Esophagus squamous epithelium (tissue), 5 donors: ENCODE measurements around the gene BLOC1S3. TPM values are rescaled to one million over a fixed set of nuclear protein-coding genes. Genes with fewer than 3 reads are reported as not detected.

ENCODE experiments used
- DNase-seq: peaks from one replicate; lab custom pipeline; 2025; lab: John Stamatoyannopoulos, UW
- H3K27ac ChIP-seq, 4 donors: fragments of 200-600 bp; sonication (generic); one replicate each; pipeline ENCODE4 v1.5.1; 2016 to 2019; ENCODE audit warnings: mild to moderate bottlenecking in 1 of 4
- H3K27me3 ChIP-seq, 4 donors: fragments of 200-600 bp; sonication (generic); 1 replicate in 3 of 4; 2 replicates in 1 of 4; pipeline versions ENCODE4 v1.5.1 to v1.6.0; 2017 to 2021; ENCODE audit warnings: antibody characterized with exemption in 1 of 4
- H3K36me3 ChIP-seq, 3 donors: fragments of 200-600 bp; sonication (generic); one replicate each; pipeline ENCODE4 v1.5.1; 2016 to 2019
- H3K4me1 ChIP-seq, 3 donors: fragments of 200-600 bp; sonication (generic); one replicate each; pipeline ENCODE4 v1.5.1; 2017 to 2019
- H3K4me3 ChIP-seq, 4 donors: fragments of 200-600 bp; sonication (generic); 1 replicate in 3 of 4; 2 replicates in 1 of 4; pipeline ENCODE4 v1.5.1; 2016 to 2019; ENCODE audit warnings: mild to moderate bottlenecking in 2 of 4, moderate library complexity in 1 of 4
- H3K9me3 ChIP-seq, 3 donors: fragments of 200-600 bp; sonication (generic); one replicate each; pipeline ENCODE4 v1.5.1; 2016 to 2019
- CTCF ChIP-seq, 6 experiments: fragments of 450-650 bp in 4 of 6; fragments of 200-600 bp in 2 of 6; sonication (generic) in 2 of 6; IDR thresholded peaks; one replicate each; pipeline ENCODE4 v1.5.1; 2016 to 2019; ENCODE audit warnings: antibody characterized with exemption in 6 of 6, mild to moderate bottlenecking in 4 of 6, moderate library complexity in 4 of 6
- POLR2A ChIP-seq, 4 donors: fragments of 450-650 bp; IDR thresholded peaks; one replicate each; pipeline ENCODE4 v1.6.1; 2017; ENCODE audit warnings: antibody characterized with exemption in 4 of 4, mild to moderate bottlenecking in 4 of 4, moderate library complexity in 3 of 4
- WGBS, 2 donors: methylation state at CpG; one replicate each; pipeline ENCODE4 v1.1.5; 2018; 5-methylcytosine and 5-hydroxymethylcytosine counted together
- intact Hi-C: fragments of 100-400 bp; cut with DNase I; formaldehyde crosslinking; loops from one replicate; pipeline ENCODE4 v1.15.0; 2022
- total RNA-seq, 4 donors: library from RNA; depleted of rRNA; stranded (reverse); fragments of >200 nt; gene quantifications; one replicate each; pipeline ENCODE4 v1.1.0, GENCODE V29; 2016
- donor health status: DM: yes; HTN: yes; CAD: no.

BLOC1S3 gene
- total RNA-seq, 4 donors from 2014 or later = 7.9 to 18.4 (median 10.4) TPM

- DNase-seq = no peak
- 61 to 64% methylated on average over 3 to 7 of the region's 11 CpGs for WGBS, 2 donors
- Histone ChIP-seq H3K9me3 (no peaks in the 10 kb centered on the region), H3K4me3 (no peak overlapping the region), H3K27ac (no peak overlapping the region), H3K4me1 (peaks cover 0 to 20% (median 0%) of the 10 kb centered on the region in 3 donors), H3K27me3 (no peaks in the 10 kb centered on the region), H3K36me3 (peaks cover 11 to 41% (median 11%) of the 10 kb centered on the region in 3 donors)
- intact Hi-C loops = no loop called here
- TF ChIP-seq CTCF (IDR thresholded peaks at IDR 0.05) = no peak
- TF ChIP-seq POLR2A (IDR thresholded peaks at IDR 0.05) = no peak
Measured at GRCh38 chr19:45138303-45138751, 40.3 kb upstream of the BLOC1S3 start.

- Histone ChIP-seq H3K9me3 (no peaks in the 10 kb centered on the region), H3K4me1 (peaks cover 0 to 20% (median 0%) of the 10 kb centered on the region in 3 donors), H3K4me3 (no peak overlapping the region), H3K27me3 (no peaks in the 10 kb centered on the region), H3K36me3 (peaks cover 11 to 53% (median 11%) of the 10 kb centered on the region in 3 donors), H3K27ac (no peak overlapping the region)
- TF ChIP-seq POLR2A (IDR thresholded peaks at IDR 0.05) (no peak), CTCF (IDR thresholded peaks at IDR 0.05) (no peak)
- no peak for DNase-seq
- 89 to 90% methylated on average over 10 to 14 of the region's 24 CpGs for WGBS, 2 donors
- intact Hi-C loops = no loop called here
Measured at GRCh38 chr19:45139286-45140143, 39.1 kb upstream of the BLOC1S3 start.

GRCh38 chr19:45140144-45140503, 38.5 kb upstream of the BLOC1S3 start:
- TF ChIP-seq CTCF (IDR thresholded peaks at IDR 0.05) = no peak
- TF ChIP-seq POLR2A (IDR thresholded peaks at IDR 0.05) = no peak
- intact Hi-C loops = no loop called here
- WGBS, 2 donors = 40 to 60% methylated on average over 1 of the region's 8 CpGs
- Histone ChIP-seq H3K27ac (no peak overlapping the region), H3K36me3 (peaks cover 13 to 54% (median 17%) of the 10 kb centered on the region in 3 donors), H3K9me3 (no peaks in the 10 kb centered on the region), H3K4me1 (peaks cover 0 to 20% (median 0%) of the 10 kb centered on the region in 3 donors), H3K27me3 (no peaks in the 10 kb centered on the region), H3K4me3 (no peak overlapping the region)
- no peak for DNase-seq

GRCh38 chr19:45140533-45140932, 38.1 kb upstream of the BLOC1S3 start:
- no peaks in the 10 kb centered on the region for H3K9me3 ChIP-seq
- peaks cover 17 to 55% (median 21%) of the 10 kb centered on the region in 3 donors for H3K36me3 ChIP-seq
- 87 to 94% methylated on average over 3 to 4 of the region's 11 CpGs for WGBS, 2 donors
- no peak for DNase-seq
- peaks cover 0 to 20% (median 0%) of the 10 kb centered on the region in 3 donors for H3K4me1 ChIP-seq
- H3K27me3 ChIP-seq = no peaks in the 10 kb centered on the region
- TF ChIP-seq POLR2A (IDR thresholded peaks at IDR 0.05) (no peak), CTCF (IDR thresholded peaks at IDR 0.05) (no peak)
- intact Hi-C loops = no loop called here
- H3K4me3 ChIP-seq = no peak overlapping the region
- H3K27ac ChIP-seq = no peak overlapping the region

GRCh38 chr19:45141203-45141900, 37.2 kb upstream of the BLOC1S3 start:
- Histone ChIP-seq H3K9me3 (no peaks in the 10 kb centered on the region), H3K27me3 (no peaks in the 10 kb centered on the region), H3K27ac (no peak overlapping the region), H3K4me3 (no peak overlapping the region), H3K4me1 (peaks cover 0 to 19% (median 0%) of the 10 kb centered on the region in 3 donors), H3K36me3 (peaks cover 21 to 63% (median 21%) of the 10 kb centered on the region in 3 donors)
- DNase-seq = no peak
- TF ChIP-seq POLR2A (IDR thresholded peaks at IDR 0.05) = no peak
- no peak for TF ChIP-seq CTCF (IDR thresholded peaks at IDR 0.05)
- intact Hi-C loops = no loop called here
- WGBS, 2 donors = 94 to 96% methylated on average over 9 to 22 of the region's 28 CpGs
